Activated T-cell treated with anti-CD3 and anti-CD28 coated beads, Interleukin-2, amount 50 U/mL, for 4 hours (primary cell): ENCODE results near the gene SLC11A2. TPM values are rescaled to one million over a fixed set of nuclear protein-coding genes. Genes with fewer than 3 reads are reported as not detected.

Experiments used
- ATAC-seq, 2 donors: fragments of 200-7000 bp; cut with Tn5 transposase; one replicate each; pipeline ENCODE4 v1.10.0; 2021
- DNase-seq: peaks from one replicate; pipeline ENCODE4 v3.0.0-alpha.2; 2020
- H3K27me3 Mint-ChIP-seq: one replicate; pipeline ENCODE4 v1.8.0; 2021; ENCODE audit warnings: low read depth, mixed read lengths
- H3K36me3 Mint-ChIP-seq: one replicate; pipeline ENCODE4 v1.8.0; 2022; ENCODE audit warnings: mixed read lengths; ENCODE audit not compliant: insufficient read depth
- H3K4me1 Mint-ChIP-seq: one replicate; pipeline ENCODE4 v1.8.0; 2021; ENCODE audit warnings: low read depth, mixed read lengths
- H3K4me3 Mint-ChIP-seq: one replicate; pipeline ENCODE4 v1.8.0; 2021; ENCODE audit warnings: mild to moderate bottlenecking, moderate library complexity, mixed read lengths
- H3K9me3 Mint-ChIP-seq: one replicate; pipeline ENCODE4 v1.8.0; 2021; ENCODE audit warnings: mixed read lengths
- total RNA-seq, 3 donors: library from RNA; stranded (reverse); gene quantifications; one replicate each; pipeline ENCODE4 v1.2.1, GENCODE V29; 2021

The SLC11A2 gene
- total RNA-seq, 3 donors from 2014 or later, result 39.1 to 45.0 (median 39.3) TPM

DNA sequence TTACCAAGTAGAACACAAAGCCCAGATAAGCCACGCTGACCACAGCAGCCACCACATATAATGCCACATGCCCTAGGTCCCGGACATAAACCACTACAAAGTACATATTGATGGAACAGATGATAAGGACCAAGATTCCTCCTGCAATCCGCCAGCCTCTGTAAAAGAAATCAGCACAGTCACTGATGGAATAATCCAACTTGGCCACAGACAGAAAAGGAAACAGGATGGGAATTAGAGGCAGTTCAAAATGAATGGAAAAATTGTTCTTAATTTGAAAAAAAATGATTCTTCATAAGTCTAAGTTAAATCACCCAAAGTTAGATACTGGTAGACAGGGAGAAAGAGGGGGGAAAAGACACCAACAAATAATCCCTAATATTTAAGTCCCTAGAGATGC, 35.4 kb downstream of the SLC11A2 start:
- Mint-ChIP-seq H3K27me3 (no peaks in the 10 kb centered on the region), H3K9me3 (no peaks in the 10 kb centered on the region), H3K4me1 (peaks cover 16% of the 10 kb centered on the region), H3K4me3 (no peak overlapping the region), H3K36me3 (peaks cover 45% of the 10 kb centered on the region)
- ATAC-seq (no peak), DNase-seq (no peak)

DNA sequence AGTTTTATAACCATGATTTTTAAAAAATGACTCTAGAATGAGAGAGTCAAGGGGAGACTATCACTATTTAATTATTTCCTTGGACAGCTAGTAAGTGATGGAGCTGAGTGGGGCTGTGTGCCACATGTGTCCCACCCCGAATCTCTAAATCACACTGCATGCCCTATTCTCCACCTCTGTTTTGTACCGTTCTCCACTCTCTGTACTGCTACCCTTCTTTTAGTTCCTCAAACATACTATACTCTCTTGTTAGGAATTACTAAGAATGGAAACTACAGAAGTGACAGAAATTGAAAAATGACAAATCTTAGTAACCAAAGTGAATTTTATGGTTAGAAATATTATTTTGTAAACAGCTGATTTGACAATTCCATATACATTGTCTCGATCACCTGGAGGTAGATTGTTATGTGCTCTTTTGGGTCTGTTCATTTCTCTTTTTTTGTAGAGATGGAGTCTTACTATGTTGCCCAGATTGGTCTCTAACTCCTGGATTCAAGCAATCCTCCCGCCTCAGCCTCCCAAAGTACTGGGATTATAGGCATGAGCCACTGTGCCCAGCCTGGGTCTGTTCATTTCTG, 35.9 kb downstream of the SLC11A2 start:
- H3K9me3 Mint-ChIP-seq, result no peaks in the 10 kb centered on the region

DNA sequence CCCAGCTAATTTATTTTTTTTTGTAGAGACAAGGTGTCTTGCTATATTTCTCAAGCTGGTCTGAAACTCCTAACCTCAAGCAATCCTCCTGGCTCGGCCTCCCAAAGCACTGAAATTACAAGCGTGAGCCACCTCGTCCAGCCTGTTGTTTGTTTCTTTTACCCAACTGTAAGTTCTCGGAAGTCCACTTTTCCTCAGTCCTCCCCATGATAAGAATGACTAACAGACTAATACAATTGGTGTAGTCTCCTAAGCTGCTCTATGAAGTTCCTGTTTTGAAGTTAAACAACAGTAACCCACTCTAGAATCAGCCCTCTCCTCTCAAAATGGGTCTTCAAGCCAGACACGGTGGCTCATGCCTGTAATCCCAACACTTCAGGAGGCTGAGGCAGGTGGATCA, 37.3 kb downstream of the SLC11A2 start:
- peaks cover 34% of the 10 kb centered on the region for H3K36me3 Mint-ChIP-seq
- no peak overlapping the region for H3K4me3 Mint-ChIP-seq
- no peak for DNase-seq
- no peak for ATAC-seq
- no peaks in the 10 kb centered on the region for H3K27me3 Mint-ChIP-seq
- peaks cover 31% of the 10 kb centered on the region for H3K4me1 Mint-ChIP-seq
- H3K9me3 Mint-ChIP-seq, result no peaks in the 10 kb centered on the region

More for the DNA sequence above, 35.9 kb downstream of the SLC11A2 start:
- DNase-seq (no peak), ATAC-seq (no peak)
- H3K27me3 Mint-ChIP-seq, result no peaks in the 10 kb centered on the region
- peaks cover 39% of the 10 kb centered on the region for H3K36me3 Mint-ChIP-seq
- no peak overlapping the region for H3K4me3 Mint-ChIP-seq
- peaks cover 21% of the 10 kb centered on the region for H3K4me1 Mint-ChIP-seq

- no peak for ATAC-seq
- Mint-ChIP-seq H3K36me3 (peaks cover 34% of the 10 kb centered on the region), H3K9me3 (no peaks in the 10 kb centered on the region), H3K4me3 (no peak overlapping the region), H3K27me3 (no peaks in the 10 kb centered on the region), H3K4me1 (peaks cover 31% of the 10 kb centered on the region)
- DNase-seq, result no peak
Measured at GRCh38 chr12:50988051-50988450, 38.1 kb downstream of the SLC11A2 start.

DNA sequence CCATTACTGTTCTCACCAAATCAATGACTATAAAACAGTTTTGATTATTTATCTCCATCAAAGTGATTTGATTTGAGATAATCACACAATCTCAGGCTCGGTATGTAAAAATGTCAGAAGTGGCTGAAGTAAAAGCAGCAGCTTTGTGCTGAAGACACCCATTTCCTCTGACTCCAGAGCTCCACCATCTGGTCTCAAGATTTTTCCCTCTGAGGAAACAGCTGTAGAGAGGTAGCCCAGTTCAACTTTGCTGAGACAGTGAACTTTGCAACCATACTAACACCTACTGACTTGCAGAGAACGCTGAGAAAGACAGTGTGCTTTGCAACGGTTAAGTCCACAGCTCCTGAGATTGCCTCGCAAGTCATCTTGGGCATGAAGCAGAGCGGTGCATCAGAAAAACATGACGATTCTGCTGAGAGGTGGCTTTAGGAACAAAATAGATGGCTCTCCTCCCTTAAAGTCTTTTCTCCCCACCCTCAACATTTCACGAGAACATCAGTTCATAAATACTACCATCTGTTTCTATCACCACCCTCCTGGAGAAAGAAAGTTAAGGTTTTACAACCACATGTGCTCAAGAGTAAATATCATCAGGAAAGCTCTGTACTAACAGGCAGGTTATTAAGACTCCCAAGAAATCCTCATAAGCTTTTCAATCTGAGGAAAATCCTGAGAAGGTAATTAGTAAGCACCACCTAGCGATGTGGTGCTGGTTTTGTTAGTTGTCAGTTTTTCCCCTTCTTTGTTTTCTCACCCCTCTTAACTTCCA, 39.0 kb downstream of the SLC11A2 start:
- Mint-ChIP-seq H3K27me3 (no peaks in the 10 kb centered on the region), H3K9me3 (no peaks in the 10 kb centered on the region), H3K36me3 (peaks cover 33% of the 10 kb centered on the region), H3K4me3 (no peak overlapping the region), H3K4me1 (peaks cover 31% of the 10 kb centered on the region)
- DNase-seq, result no peak
- ATAC-seq, result peak; percentile 30 to 44

DNA sequence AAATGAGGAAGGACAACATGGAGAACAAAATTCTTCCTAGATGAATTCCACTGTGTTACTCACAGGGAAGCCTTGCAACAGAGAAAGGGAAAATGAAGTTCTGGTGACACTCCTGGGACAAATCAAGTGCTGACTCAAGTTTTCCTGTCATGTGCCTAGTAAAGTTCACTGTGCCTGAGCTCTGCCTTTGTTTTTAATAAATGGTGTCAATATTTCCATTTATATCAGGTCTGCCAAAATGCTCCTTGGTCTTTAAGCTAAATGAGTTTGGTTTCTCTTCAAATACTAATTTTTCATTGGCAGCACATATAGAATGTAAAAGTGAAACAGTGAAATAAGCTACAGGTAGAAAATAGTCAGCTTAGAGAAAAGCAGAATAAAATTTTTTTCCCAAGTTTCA, 40.9 kb downstream of the SLC11A2 start:
- Mint-ChIP-seq H3K27me3 (no peaks in the 10 kb centered on the region), H3K4me3 (no peak overlapping the region), H3K36me3 (peaks cover 27% of the 10 kb centered on the region), H3K4me1 (peaks cover 26% of the 10 kb centered on the region), H3K9me3 (no peaks in the 10 kb centered on the region)
- peak; percentile 56 to 62 for ATAC-seq
- no peak for DNase-seq

GRCh38 chr12:50984586-50985298, 41.4 kb downstream of the SLC11A2 start:
- peaks cover 26% of the 10 kb centered on the region for H3K36me3 Mint-ChIP-seq
- ATAC-seq (peak in 1 of 2 donors; percentile 58), DNase-seq (no peak)
- peaks cover 31% of the 10 kb centered on the region for H3K4me1 Mint-ChIP-seq
- H3K9me3 Mint-ChIP-seq, result no peaks in the 10 kb centered on the region
- no peaks in the 10 kb centered on the region for H3K27me3 Mint-ChIP-seq
- H3K4me3 Mint-ChIP-seq, result no peak overlapping the region

GRCh38 chr12:50981319-50982239, 44.6 kb downstream of the SLC11A2 start:
- no peak for DNase-seq
- Mint-ChIP-seq H3K4me1 (peaks cover 33% of the 10 kb centered on the region), H3K4me3 (no peak overlapping the region), H3K36me3 (peaks cover 26% of the 10 kb centered on the region), H3K27me3 (no peaks in the 10 kb centered on the region), H3K9me3 (no peaks in the 10 kb centered on the region)
- no peak for ATAC-seq

- H3K4me1 Mint-ChIP-seq, result peaks cover 26% of the 10 kb centered on the region
- no peaks in the 10 kb centered on the region for H3K27me3 Mint-ChIP-seq
- no peak for ATAC-seq
- DNase-seq, result no peak
- H3K36me3 Mint-ChIP-seq, result peaks cover 25% of the 10 kb centered on the region
- H3K4me3 Mint-ChIP-seq, result no peak overlapping the region
- no peaks in the 10 kb centered on the region for H3K9me3 Mint-ChIP-seq
Measured at GRCh38 chr12:50980545-50980944, 45.6 kb downstream of the SLC11A2 start.

DNA sequence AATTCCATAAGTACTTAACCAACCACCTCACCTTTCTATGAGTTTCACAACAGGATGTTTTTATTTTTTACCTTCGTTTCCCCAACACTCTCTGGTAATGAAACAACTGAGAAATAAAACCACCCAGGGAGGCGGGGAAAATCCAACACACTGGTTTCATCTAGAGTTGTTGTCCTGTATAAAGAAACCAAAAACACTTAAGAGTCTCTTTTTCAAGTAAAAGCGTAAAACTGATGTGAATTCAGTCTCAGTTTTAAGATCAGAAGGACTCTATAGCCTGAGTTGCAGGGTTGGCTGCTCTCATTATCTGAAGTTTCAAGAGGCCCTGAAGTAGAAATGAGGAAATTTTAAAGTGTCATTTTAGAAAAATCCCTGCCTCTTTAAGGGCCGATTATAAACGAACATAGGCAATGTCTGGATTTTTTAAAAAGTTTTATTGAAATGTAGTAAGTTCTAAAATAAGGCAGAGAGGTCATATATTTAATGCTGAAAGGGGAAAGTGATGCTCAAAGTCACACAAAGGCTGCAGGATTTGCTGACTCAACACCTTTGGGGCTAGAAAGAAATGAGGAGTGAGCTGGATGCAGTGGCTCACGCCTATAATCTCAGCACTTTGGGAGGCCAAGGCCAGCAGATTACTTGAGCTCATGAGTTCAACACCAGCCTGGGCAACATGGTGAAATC, 46.7 kb downstream of the SLC11A2 start:
- Mint-ChIP-seq H3K4me1 (peaks cover 16% of the 10 kb centered on the region), H3K36me3 (peaks cover 30% of the 10 kb centered on the region), H3K27me3 (no peaks in the 10 kb centered on the region), H3K4me3 (peak overlapping the region; percentile 45), H3K9me3 (no peaks in the 10 kb centered on the region)
- peak; percentile 81 to 82 for ATAC-seq
- no peak for DNase-seq

GRCh38 chr12:50971946-50972345, 54.2 kb downstream of the SLC11A2 start:
- no peak for DNase-seq
- no peaks in the 10 kb centered on the region for H3K4me1 Mint-ChIP-seq
- no peak overlapping the region for H3K4me3 Mint-ChIP-seq
- no peaks in the 10 kb centered on the region for H3K27me3 Mint-ChIP-seq
- ATAC-seq, result no peak
- peaks cover 42% of the 10 kb centered on the region for H3K36me3 Mint-ChIP-seq
- no peaks in the 10 kb centered on the region for H3K9me3 Mint-ChIP-seq

DNA sequence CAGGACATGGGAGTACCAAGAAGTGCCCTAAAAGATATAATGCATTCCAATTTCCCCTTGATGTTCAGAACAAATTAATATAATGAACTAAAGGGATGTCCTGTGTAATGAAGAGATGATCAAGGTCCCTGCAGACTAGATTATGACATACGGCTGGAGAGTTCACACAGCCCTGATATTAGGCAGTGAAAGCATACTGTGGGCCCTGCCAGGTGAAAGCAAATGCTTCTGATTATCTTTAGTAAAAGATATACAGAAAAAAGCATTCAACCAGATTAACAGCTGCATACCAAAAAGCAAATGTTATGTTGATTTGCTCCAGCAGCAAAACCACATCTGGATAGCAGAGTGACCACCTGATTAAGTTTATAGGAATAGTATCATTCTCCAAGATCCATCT, 61.8 kb downstream of the SLC11A2 start:
- Mint-ChIP-seq H3K27me3 (no peaks in the 10 kb centered on the region), H3K36me3 (peaks cover 10% of the 10 kb centered on the region), H3K9me3 (no peaks in the 10 kb centered on the region), H3K4me1 (peaks cover 8% of the 10 kb centered on the region), H3K4me3 (no peak overlapping the region)
- ATAC-seq (no peak), DNase-seq (no peak)

- H3K36me3 Mint-ChIP-seq, result peaks cover 2% of the 10 kb centered on the region
- peaks cover 8% of the 10 kb centered on the region for H3K4me1 Mint-ChIP-seq
- no peak for ATAC-seq
- H3K9me3 Mint-ChIP-seq, result no peaks in the 10 kb centered on the region
- DNase-seq, result no peak
- H3K4me3 Mint-ChIP-seq, result no peak overlapping the region
- no peaks in the 10 kb centered on the region for H3K27me3 Mint-ChIP-seq
Measured at GRCh38 chr12:50961708-50962107, 64.5 kb downstream of the SLC11A2 start.
